HEK293 (cell line): Measurements from ENCODE around the gene IBTK.

Experiments used
- CTCF ChIA-PET: fragments of 350-600 bp; formaldehyde crosslinking; extraction: SDS; loops from one replicate; lab custom pipeline; 2021; ENCODE audit warnings: antibody characterized with exemption; lab: Yijun Ruan, JAX
- POLR2A ChIA-PET: fragments of 300-600 bp; formaldehyde crosslinking; extraction: SDS; loops from one replicate; lab custom pipeline; 2020; ENCODE audit warnings: antibody characterized with exemption, inconsistent platforms; lab: Yijun Ruan, JAX
- H3K27ac ChIP-seq: fragments of 200-500 bp; sonication (Bioruptor generic); 2 replicates; pipeline ENCODE4 v1.5.1; 2014; ENCODE audit warnings: low read depth, low read length, control low read depth, inconsistent platforms; ENCODE audit errors: extremely low read depth
- H3K36me3 ChIP-seq, 2 experiments: fragments of 200-500 bp in 1 of 2; sonication (Bioruptor generic) in 1 of 2; 1 replicate in 1 of 2; 2 replicates in 1 of 2; pipeline ENCODE4 v1.5.1; 2014 to 2017; ENCODE audit warnings: inconsistent platforms in 2 of 2, low read length in 2 of 2; ENCODE audit not compliant: control insufficient read depth in 2 of 2, insufficient read depth in 1 of 2
- H3K4me1 ChIP-seq: fragments of 200-500 bp; sonication (Bioruptor generic); 2 replicates; pipeline ENCODE4 v1.5.1; 2014; ENCODE audit warnings: mild to moderate bottlenecking, low read length, inconsistent platforms; ENCODE audit not compliant: control insufficient read depth, insufficient read depth
- H3K4me3 ChIP-seq: 2 replicates; pipeline ENCODE4 v1.5.1; 2011; ENCODE audit warnings: low read depth, mild to moderate bottlenecking, control low read depth, low read length, moderate library complexity
- H3K9me3 ChIP-seq: fragments of 200-500 bp; sonication (Bioruptor generic); 2 replicates; pipeline ENCODE4 v1.5.1; 2014; ENCODE audit warnings: low read depth, low read length, inconsistent platforms; ENCODE audit not compliant: control insufficient read depth, insufficient read depth
- BCL11A ChIP-seq: fragments of 450-650 bp; formaldehyde crosslinking; IDR thresholded peaks from 2 replicates; pipeline ENCODE4 v1.5.1; 2016; ENCODE audit warnings: low read depth, missing biosample characterization, missing genetic modification characterization
- FEZF1 ChIP-seq: fragments of 450-650 bp; formaldehyde crosslinking; IDR thresholded peaks from 2 replicates; pipeline ENCODE4 v1.5.1; 2016; ENCODE audit warnings: missing biosample characterization, missing genetic modification characterization
- GLIS1 ChIP-seq: fragments of 450-650 bp; formaldehyde crosslinking; IDR thresholded peaks from 2 replicates; pipeline ENCODE4 v1.5.1; 2016; ENCODE audit warnings: missing biosample characterization, missing genetic modification characterization
- HOXA7 ChIP-seq: sonication (generic); formaldehyde crosslinking; IDR thresholded peaks from 2 replicates; pipeline ENCODE4 v1.8.1; 2022; ENCODE audit warnings: missing genetic modification reagents, borderline replicate concordance
- SALL2 ChIP-seq: fragments of 450-650 bp; formaldehyde crosslinking; IDR thresholded peaks from 2 replicates; pipeline ENCODE4 v1.5.0; 2017; ENCODE audit warnings: missing biosample characterization, mild to moderate bottlenecking, missing genetic modification characterization, borderline replicate concordance
- SCRT1 ChIP-seq: fragments of 450-650 bp; formaldehyde crosslinking; IDR thresholded peaks from 2 replicates; pipeline ENCODE4 v1.5.1; 2016; ENCODE audit warnings: missing biosample characterization, missing genetic modification characterization, borderline replicate concordance
- SP3 ChIP-seq: fragments of 450-650 bp; formaldehyde crosslinking; IDR thresholded peaks from 2 replicates; pipeline ENCODE4 v1.5.1; 2016; ENCODE audit warnings: missing biosample characterization, missing genetic modification characterization
- ZFP41 ChIP-seq: fragments of 450-650 bp; formaldehyde crosslinking; IDR thresholded peaks from 2 replicates; pipeline ENCODE4 v1.5.1; 2016; ENCODE audit warnings: missing biosample characterization, missing genetic modification characterization, borderline replicate concordance
- ZNF114 ChIP-seq: fragments of 450-650 bp; formaldehyde crosslinking; IDR thresholded peaks from 2 replicates; pipeline ENCODE4 v1.5.0; 2017; ENCODE audit warnings: missing biosample characterization, missing genetic modification characterization
- ZNF140 ChIP-seq: fragments of 450-650 bp; formaldehyde crosslinking; IDR thresholded peaks from 2 replicates; pipeline ENCODE4 v1.5.1; 2016; ENCODE audit warnings: missing biosample characterization, missing genetic modification characterization
- ZNF211 ChIP-seq: fragments of 450-650 bp; formaldehyde crosslinking; IDR thresholded peaks from 2 replicates; pipeline ENCODE4 v1.5.1; 2016; ENCODE audit warnings: low read depth, missing biosample characterization, missing genetic modification characterization
- ZNF366 ChIP-seq: fragments of 450-650 bp; formaldehyde crosslinking; conservative IDR thresholded peaks from 2 replicates; pipeline ENCODE4 v1.5.1; 2016; ENCODE audit warnings: missing biosample characterization, missing genetic modification characterization
- ZNF416 ChIP-seq: fragments of 450-650 bp; formaldehyde crosslinking; IDR thresholded peaks from 2 replicates; pipeline ENCODE4 v1.5.1; 2016; ENCODE audit warnings: missing biosample characterization, missing genetic modification characterization
- ZNF423 ChIP-seq: fragments of 450-650 bp; formaldehyde crosslinking; IDR thresholded peaks from 2 replicates; pipeline ENCODE4 v1.5.1; 2016; ENCODE audit warnings: missing biosample characterization, missing genetic modification characterization
- ZNF530 ChIP-seq: fragments of 450-650 bp; formaldehyde crosslinking; IDR thresholded peaks from 2 replicates; pipeline ENCODE4 v1.5.1; 2016; ENCODE audit warnings: low read depth, missing biosample characterization, missing genetic modification characterization
- ZNF596 ChIP-seq: fragments of 450-650 bp; IDR thresholded peaks from 2 replicates; pipeline ENCODE4 v1.5.0; 2018; ENCODE audit warnings: missing biosample characterization, mild to moderate bottlenecking, missing genetic modification characterization, moderate library complexity
- ZNF623 ChIP-seq: fragments of 450-650 bp; formaldehyde crosslinking; IDR thresholded peaks from 2 replicates; pipeline ENCODE4 v1.5.1; 2016; ENCODE audit warnings: missing biosample characterization, missing genetic modification characterization
- ZNF76 ChIP-seq: fragments of 450-650 bp; formaldehyde crosslinking; IDR thresholded peaks from 2 replicates; pipeline ENCODE4; 2016; ENCODE audit warnings: low read depth, missing biosample characterization, missing genetic modification characterization, borderline replicate concordance
- TF ChIP-seq, protein P1 (sequence below): fragments of 450-650 bp; formaldehyde crosslinking; IDR thresholded peaks from 2 replicates; pipeline ENCODE4 v1.5.1; 2016; ENCODE audit warnings: missing biosample characterization, missing genetic modification characterization
- TF ChIP-seq, protein P2 (sequence below): sonication (generic); formaldehyde crosslinking; IDR thresholded peaks from 2 replicates; pipeline ENCODE4 v1.8.1; 2022; ENCODE audit warnings: mild to moderate bottlenecking, moderate library complexity, missing genetic modification reagents
- TF ChIP-seq, protein P3 (sequence below): fragments of 450-650 bp; formaldehyde crosslinking; IDR thresholded peaks from 2 replicates; pipeline ENCODE4 v1.5.1; 2016; ENCODE audit warnings: missing biosample characterization, missing genetic modification characterization
- TF ChIP-seq, protein P4 (sequence below): fragments of 450-650 bp; formaldehyde crosslinking; IDR thresholded peaks from 2 replicates; pipeline ENCODE4 v1.5.1; 2017; ENCODE audit warnings: missing biosample characterization, missing genetic modification characterization

The IBTK gene

DNA sequence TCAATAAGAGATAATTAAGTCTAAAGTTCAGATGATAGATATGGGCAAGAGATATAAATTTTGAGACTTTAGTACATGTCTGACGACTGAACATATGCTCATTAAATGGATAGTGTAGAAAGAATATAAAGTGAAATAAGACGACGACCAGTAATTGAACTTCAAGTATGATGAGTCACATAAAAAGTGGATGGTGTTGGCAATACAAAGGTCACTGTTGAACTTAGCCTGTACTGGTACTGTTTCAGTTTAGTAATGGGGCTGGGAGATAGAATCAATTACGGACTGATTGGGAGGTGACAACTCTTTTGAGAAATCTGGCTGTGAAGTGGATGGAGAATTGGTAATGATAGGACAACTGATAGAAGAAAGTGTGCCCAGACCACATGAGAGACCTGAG lies 68.1 kb downstream of the IBTK start:
- POLR2A ChIA-PET: no interaction called here

DNA sequence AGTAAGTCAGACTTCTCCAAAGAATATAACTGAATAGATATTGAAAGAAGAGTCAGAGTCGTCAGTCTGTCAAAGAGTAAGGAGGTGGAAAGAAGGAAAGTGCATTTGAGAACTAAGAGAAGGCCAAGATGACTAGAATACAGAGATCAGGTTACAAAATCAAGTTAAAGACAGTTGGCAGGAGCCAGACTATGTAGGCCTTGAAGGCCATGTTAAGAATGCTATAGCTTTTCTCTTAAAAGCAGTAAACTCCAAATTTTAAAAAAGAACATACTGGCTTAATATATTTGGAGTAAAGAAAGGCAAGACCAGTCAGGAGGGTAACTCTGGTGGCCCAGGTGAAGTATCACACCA lies 68.8 kb downstream of the IBTK start:
- Histone ChIP-seq H3K4me1 (no peaks in the 10 kb centered on the region), H3K4me3 (no peak overlapping the region), H3K36me3 (peaks cover 41 to 45% of the 10 kb centered on the region in 2 experiments), H3K27ac (no peak overlapping the region), H3K9me3 (no peaks in the 10 kb centered on the region)
- ChIA-PET POLR2A (no interaction called here), CTCF (interaction anchor here (0.5 to 1.1 kb wide), 6 partner anchors 10 to 1293 kb away, joined by 3 to 4 read pairs (median 3); no protein-coding TSS in a partner anchor)
- no peak for TF ChIP-seq BCL11A (tag by site-specific recombination)
- TF ChIP-seq SCRT1 (tag by site-specific recombination): no peak
- TF ChIP-seq, protein P1, sequence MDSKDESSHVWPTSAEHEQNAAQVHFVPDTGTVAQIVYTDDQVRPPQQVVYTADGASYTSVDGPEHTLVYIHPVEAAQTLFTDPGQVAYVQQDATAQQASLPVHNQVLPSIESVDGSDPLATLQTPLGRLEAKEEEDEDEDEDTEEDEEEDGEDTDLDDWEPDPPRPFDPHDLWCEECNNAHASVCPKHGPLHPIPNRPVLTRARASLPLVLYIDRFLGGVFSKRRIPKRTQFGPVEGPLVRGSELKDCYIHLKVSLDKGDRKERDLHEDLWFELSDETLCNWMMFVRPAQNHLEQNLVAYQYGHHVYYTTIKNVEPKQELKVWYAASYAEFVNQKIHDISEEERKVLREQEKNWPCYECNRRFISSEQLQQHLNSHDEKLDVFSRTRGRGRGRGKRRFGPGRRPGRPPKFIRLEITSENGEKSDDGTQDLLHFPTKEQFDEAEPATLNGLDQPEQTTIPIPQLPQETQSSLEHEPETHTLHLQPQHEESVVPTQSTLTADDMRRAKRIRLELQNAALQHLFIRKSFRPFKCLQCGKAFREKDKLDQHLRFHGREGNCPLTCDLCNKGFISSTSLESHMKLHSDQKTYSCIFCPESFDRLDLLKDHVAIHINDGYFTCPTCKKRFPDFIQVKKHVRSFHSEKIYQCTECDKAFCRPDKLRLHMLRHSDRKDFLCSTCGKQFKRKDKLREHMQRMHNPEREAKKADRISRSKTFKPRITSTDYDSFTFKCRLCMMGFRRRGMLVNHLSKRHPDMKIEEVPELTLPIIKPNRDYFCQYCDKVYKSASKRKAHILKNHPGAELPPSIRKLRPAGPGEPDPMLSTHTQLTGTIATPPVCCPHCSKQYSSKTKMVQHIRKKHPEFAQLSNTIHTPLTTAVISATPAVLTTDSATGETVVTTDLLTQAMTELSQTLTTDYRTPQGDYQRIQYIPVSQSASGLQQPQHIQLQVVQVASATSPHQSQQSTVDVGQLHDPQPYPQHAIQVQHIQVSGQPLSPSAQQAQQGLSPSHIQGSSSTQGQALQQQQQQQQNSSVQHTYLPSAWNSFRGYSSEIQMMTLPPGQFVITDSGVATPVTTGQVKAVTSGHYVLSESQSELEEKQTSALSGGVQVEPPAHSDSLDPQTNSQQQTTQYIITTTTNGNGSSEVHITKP (tag by site-specific recombination): no peak
- TF ChIP-seq SP3 (tag by site-specific recombination): no peak
- TF ChIP-seq, protein P2, sequence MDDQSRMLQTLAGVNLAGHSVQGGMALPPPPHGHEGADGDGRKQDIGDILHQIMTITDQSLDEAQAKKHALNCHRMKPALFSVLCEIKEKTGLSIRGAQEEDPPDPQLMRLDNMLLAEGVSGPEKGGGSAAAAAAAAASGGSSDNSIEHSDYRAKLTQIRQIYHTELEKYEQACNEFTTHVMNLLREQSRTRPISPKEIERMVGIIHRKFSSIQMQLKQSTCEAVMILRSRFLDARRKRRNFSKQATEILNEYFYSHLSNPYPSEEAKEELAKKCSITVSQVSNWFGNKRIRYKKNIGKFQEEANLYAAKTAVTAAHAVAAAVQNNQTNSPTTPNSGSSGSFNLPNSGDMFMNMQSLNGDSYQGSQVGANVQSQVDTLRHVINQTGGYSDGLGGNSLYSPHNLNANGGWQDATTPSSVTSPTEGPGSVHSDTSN: no peak
- no peak for TF ChIP-seq HOXA7
- TF ChIP-seq ZNF366 (tag by site-specific recombination): no peak
- TF ChIP-seq, protein P3, sequence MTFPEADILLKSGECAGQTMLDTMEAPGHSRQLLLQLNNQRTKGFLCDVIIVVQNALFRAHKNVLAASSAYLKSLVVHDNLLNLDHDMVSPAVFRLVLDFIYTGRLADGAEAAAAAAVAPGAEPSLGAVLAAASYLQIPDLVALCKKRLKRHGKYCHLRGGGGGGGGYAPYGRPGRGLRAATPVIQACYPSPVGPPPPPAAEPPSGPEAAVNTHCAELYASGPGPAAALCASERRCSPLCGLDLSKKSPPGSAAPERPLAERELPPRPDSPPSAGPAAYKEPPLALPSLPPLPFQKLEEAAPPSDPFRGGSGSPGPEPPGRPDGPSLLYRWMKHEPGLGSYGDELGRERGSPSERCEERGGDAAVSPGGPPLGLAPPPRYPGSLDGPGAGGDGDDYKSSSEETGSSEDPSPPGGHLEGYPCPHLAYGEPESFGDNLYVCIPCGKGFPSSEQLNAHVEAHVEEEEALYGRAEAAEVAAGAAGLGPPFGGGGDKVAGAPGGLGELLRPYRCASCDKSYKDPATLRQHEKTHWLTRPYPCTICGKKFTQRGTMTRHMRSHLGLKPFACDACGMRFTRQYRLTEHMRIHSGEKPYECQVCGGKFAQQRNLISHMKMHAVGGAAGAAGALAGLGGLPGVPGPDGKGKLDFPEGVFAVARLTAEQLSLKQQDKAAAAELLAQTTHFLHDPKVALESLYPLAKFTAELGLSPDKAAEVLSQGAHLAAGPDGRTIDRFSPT (tag by site-specific recombination): no peak
- no peak for TF ChIP-seq ZNF140 (tag by site-specific recombination)
- no peak for TF ChIP-seq ZNF423 (tag by site-specific recombination)
- no peak for TF ChIP-seq ZNF530 (tag by site-specific recombination)
- TF ChIP-seq ZNF623: no peak
- no peak for TF ChIP-seq ZNF76 (tag by site-specific recombination)
- no peak for TF ChIP-seq ZNF114 (tag by site-specific recombination)
- TF ChIP-seq ZNF211 (tag by site-specific recombination): no peak
- no peak for TF ChIP-seq ZNF416 (tag by site-specific recombination)
- no peak for TF ChIP-seq SALL2 (tag by site-specific recombination)
- no peak for TF ChIP-seq ZFP41 (tag by site-specific recombination)

More for the DNA sequence above, 68.1 kb downstream of the IBTK start:
- Histone ChIP-seq H3K4me3 (no peak overlapping the region), H3K27ac (no peak overlapping the region), H3K36me3 (peaks cover 42% of the 10 kb centered on the region in 2 experiments), H3K4me1 (no peaks in the 10 kb centered on the region), H3K9me3 (no peaks in the 10 kb centered on the region)
- CTCF ChIA-PET: interaction anchor here (0.5 to 1.0 kb wide), 5 partner anchors 31 to 1292 kb away, joined by 3 to 4 read pairs (median 3); no protein-coding TSS in a partner anchor
- no peak for TF ChIP-seq ZNF596
- TF ChIP-seq, protein P4, sequence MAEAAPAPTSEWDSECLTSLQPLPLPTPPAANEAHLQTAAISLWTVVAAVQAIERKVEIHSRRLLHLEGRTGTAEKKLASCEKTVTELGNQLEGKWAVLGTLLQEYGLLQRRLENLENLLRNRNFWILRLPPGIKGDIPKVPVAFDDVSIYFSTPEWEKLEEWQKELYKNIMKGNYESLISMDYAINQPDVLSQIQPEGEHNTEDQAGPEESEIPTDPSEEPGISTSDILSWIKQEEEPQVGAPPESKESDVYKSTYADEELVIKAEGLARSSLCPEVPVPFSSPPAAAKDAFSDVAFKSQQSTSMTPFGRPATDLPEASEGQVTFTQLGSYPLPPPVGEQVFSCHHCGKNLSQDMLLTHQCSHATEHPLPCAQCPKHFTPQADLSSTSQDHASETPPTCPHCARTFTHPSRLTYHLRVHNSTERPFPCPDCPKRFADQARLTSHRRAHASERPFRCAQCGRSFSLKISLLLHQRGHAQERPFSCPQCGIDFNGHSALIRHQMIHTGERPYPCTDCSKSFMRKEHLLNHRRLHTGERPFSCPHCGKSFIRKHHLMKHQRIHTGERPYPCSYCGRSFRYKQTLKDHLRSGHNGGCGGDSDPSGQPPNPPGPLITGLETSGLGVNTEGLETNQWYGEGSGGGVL (tag by site-specific recombination): no peak
- no peak for TF ChIP-seq GLIS1
- no peak for TF ChIP-seq FEZF1 (tag by site-specific recombination)
